Myocyte (in vitro differentiated cells): ENCODE results near the gene ULK3. TPM values are rescaled to one million over a fixed set of nuclear protein-coding genes. Genes with fewer than 3 reads are reported as not detected.
A peak's percentile ranks its signal among the peaks of the same experiment; 100 is the strongest.

Experiments
- DNase-seq: peaks from one replicate; pipeline ENCODE4 v3.0.0-alpha.2; 2012; ENCODE audit warnings: low read depth
- total RNA-seq: library from RNA; depleted of rRNA; stranded (reverse); fragments of >200 nt; gene quantifications from 2 replicates; pipeline ENCODE4 v1.2.3, GENCODE V29; 2014

The ULK3 gene
- total RNA-seq, 1 donor from 2014 or later = 75.0 TPM

DNA sequence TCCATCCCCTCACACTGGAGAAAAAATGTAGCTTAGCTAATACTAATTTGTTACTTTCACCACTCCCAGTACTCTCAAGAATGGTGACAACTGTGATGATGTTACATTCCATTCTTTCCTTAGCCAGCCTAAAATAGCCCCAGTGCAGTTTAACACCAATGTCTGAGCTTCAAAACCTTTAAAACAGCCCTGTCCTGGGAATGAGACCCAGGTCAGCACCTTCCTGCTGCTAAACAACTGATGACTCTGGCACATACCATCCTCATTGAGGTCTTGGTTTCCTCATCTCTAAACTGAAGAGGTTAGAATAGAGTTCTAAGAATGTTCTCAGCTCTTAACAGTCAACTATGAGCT is 26.4 kb upstream of the ULK3 start:
- peak; percentile 82 for DNase-seq

GRCh38 chr15:74868059-74868458 is 25.1 kb upstream of the ULK3 start:
- peak; percentile 91 for DNase-seq

GRCh38 chr15:74867466-74868038 is 24.6 kb upstream of the ULK3 start:
- DNase-seq = no peak

DNA sequence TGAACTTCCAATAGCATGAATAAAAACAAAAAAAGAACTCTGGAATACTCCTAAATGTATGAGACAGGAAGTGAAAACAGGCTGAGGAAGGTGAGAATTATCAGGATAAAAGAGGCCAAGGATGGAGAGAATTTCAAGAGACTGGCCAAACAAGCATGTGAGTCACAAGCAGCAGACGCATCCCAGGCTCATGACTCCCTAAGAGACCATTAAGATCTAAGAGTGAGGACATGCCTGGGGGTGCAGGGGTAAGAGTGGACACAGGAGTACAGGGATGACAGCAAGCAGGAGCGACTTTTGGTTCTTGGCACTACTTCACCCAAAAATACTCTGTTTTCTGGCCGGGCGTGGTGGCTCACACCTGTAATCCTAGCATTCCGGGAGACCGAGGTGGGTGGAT is 23.1 kb upstream of the ULK3 start:
- peak; percentile 56 for DNase-seq

- no peak for DNase-seq
These were observed 22.4 kb upstream of the ULK3 start for GRCh38 chr15:74865316-74865715.

- DNase-seq = no peak
These were observed 21.3 kb upstream of the ULK3 start for GRCh38 chr15:74864296-74864695.

GRCh38 chr15:74863239-74864056 is 20.5 kb upstream of the ULK3 start:
- DNase-seq = no peak

DNA sequence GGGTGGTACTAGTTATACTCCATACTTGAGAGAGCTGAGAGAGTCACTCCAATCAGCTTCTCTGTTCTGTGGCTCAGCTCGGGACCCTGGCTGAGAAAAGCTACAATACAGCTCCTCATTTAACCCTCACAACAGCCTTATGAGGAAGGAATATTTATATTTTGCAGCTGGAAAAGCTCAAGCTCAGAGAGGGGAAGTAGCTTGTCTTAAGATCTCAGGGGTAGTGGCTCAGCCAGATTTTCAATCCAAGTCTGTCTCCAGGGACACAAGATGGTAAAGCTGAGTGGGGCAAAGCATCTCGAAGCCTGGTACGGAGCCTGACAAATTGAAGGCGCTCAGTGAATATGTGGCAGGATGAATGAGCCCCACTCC is 15.4 kb upstream of the ULK3 start:
- DNase-seq = no peak

DNA sequence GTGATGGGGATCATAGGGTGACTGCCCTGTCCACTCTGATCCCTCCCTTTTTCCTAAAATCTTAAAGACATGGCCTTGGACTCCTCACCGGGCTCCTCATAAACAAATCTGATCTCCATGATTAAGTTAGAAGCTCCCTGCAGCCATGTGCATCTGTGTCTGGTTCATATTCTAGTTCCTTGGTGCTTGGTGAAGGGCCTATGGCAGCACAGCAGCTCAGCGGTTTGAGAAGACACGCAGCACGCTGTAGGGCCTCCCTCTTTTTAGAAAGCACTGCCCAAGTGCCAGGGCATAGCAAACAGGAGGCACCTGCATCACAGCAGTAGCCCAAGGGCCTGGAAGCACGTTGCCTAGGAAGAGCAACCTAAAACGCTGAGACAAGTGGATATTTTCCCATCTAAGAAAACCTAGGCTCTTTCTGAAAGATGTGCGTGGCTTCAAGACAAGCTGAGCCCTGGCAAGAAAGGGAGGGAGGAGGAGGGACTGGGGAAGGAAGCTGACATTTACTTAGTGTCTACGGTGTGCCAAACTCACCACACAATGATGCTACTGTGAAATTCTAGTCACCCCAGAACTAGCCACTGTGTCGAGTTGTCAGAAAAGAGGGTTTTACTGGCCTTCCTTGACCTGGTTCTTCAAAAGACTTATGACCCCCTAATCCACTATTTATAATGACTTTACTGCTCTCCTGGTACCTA is 14.9 kb upstream of the ULK3 start:
- no peak for DNase-seq

DNA sequence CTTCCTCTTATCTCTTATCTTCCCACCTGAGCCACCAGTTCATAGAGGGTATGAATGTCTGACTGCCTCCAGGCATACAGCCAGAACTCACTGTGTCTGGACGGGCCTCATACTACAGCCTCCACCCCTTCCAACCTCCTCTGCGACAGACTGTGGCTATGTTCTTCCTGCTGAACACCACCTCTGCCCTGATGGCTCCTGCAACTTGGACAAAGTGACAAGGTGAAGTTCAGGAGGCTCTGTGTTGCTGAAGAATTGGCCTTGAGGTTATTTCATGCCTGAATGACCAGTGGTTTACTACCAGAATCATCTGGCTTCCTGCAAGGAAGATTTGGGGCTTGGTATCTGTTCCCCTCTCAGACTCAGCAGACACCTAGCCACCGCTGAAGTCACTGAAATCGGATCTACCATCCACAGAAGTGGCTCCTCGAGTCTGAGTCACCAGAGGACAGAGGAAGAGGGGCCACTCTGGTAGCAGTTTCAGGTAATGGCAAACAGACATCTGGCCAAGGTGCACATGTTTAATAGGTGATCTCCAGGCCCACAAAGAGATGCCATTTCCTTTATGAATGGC is 14.2 kb upstream of the ULK3 start:
- DNase-seq = no peak

DNA sequence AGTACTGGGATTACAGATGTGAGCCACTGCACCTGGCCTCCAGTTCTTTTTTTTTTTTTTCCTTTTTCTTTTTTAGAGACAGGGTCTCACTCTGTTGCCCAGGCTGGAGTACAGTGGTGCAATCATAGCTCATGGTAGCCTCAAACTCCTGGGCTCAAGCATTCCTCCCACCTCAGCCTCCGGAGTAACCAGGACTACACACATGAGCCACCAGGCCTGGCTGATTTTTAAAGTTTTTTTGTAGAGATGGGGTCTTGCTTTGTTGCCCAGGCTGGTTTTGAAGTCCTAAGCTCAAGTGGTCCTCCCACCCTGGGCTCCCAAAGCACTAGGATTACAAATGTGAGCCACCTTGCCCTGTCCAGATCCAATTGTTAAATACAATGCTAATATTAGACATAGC is 13.6 kb upstream of the ULK3 start:
- no peak for DNase-seq

GRCh38 chr15:74855857-74856256 is 12.9 kb upstream of the ULK3 start:
- peak; percentile 93 for DNase-seq

DNA sequence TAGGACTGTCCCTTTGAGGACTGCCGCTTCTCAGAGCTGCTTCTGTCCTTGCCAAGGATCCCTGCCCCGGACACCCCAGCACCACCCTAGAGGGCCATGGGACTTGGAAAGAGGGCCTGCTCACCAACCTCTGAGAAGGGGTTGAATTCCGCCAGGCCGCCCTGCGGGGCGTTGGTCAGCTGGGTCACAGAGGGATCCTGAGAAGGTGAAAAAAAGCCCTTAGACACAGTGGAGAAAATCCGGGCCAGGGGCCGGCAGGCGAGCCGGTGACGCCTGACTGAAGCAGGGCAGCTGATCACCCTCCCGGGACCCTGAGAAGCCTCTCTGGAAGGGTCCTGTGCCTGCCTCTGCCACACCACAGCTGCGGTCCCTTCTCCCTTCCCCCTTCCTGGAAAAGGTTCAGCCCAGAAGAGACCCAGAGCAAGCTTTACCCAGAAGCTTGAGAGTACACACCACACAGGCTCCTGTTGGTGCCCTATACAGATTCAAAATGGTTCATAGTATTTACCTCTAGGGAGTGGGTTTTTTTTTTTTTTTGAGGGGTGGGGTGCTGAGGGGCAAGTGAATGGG is 11.6 kb upstream of the ULK3 start:
- DNase-seq = peak; percentile 53

GRCh38 chr15:74851960-74852359 is 9.0 kb upstream of the ULK3 start:
- no peak for DNase-seq

DNA sequence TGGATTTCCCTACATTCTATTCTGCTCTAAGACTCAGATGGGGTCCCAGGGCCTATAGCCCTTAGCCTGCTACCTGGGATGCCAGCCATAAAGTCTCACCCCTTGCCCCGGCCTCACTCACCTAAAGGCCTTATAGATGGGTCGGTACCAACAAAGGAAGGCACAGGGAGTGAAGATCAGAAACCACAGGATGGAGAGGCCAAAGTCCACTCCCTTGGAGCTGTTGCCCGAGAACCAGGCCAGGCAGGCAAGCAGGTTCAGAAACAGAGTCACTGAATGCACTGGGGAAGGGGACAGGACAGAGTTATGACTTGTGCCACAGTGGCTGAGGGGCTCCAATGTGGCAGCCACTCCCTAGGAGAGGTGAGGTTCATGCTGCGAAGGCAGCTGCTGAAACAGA is 7.4 kb upstream of the ULK3 start:
- DNase-seq = no peak

GRCh38 chr15:74847432-74847831 is 4.5 kb upstream of the ULK3 start:
- DNase-seq = no peak

GRCh38 chr15:74845581-74845980 is 2.6 kb upstream of the ULK3 start:
- DNase-seq = no peak

DNA sequence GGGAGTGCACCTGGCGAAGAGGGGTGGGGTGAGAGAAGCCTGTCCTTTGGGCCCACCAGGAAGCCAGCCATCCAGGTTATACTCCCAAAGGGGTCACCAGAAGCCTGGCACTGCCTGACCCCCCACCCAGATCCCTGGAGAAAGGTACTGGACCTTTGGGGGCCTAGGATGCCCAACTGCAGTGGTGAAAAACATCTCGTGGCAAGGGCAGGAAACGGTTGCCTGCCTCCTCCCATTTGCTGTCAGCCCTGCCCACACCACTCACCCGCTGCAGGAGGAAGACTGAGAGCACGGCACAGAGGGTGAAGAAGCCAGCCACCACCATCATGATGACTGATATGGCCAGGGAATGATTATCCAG is 2.2 kb upstream of the ULK3 start:
- DNase-seq = no peak

- no peak for DNase-seq
These were observed 1.6 kb upstream of the ULK3 start for GRCh38 chr15:74844319-74845207.

- DNase-seq = no peak
These were observed 939 bp upstream of the ULK3 start for GRCh38 chr15:74843891-74844299.

DNA sequence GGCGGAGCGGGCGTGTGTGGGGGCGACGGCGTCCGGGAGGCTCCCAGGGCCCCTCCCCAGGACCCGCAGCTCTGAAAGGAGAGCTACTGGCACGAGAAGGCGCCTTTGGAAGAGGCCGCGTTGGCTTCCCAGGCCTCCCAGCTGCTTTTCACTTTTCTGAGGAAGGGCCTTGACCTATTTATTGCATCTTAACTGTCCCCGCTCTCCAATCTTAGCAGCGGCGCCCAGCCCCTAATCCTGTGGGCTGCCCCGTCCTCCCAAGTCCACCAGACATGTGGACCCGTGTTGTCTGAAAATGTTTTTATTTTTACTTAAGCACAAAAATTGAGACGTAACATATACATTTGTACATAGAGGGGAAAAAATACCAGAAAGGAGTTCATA is 481 bp upstream of the ULK3 start:
- no peak for DNase-seq
